Measurements from ENCODE around the gene AHCY.
"Not testable (repeated sequence)": the region's sequence is repeated elsewhere in the genome, so short reads cannot be mapped to it uniquely, and the experiment has no call there.

Gene AHCY

GRCh38 chr20:34295284-34295683, 7.9 kb downstream of the AHCY start:
- DNase-seq, result no peak

- DNase-seq, result no peak
Measured at GRCh38 chr20:34294563-34294962, 8.6 kb downstream of the AHCY start.

- no peak for DNase-seq
Measured at GRCh38 chr20:34293589-34293988, 9.6 kb downstream of the AHCY start.

- no peak for DNase-seq
Measured at GRCh38 chr20:34293119-34293518, 10.0 kb downstream of the AHCY start.

GRCh38 chr20:34292496-34292895, 10.7 kb downstream of the AHCY start:
- no peak for DNase-seq

- no peak for DNase-seq
Measured at GRCh38 chr20:34290471-34290870, 12.7 kb downstream of the AHCY start.

- not testable (repeated sequence) for DNase-seq
Measured at GRCh38 chr20:34287500-34287899, 15.7 kb downstream of the AHCY start.

GRCh38 chr20:34285450-34285849, 17.7 kb downstream of the AHCY start:
- no peak for DNase-seq

- DNase-seq, result no peak
Measured at GRCh38 chr20:34283844-34284243, 19.3 kb downstream of the AHCY start.

- no peak for DNase-seq
Measured at GRCh38 chr20:34282041-34282440, 21.1 kb downstream of the AHCY start.

GRCh38 chr20:34281177-34281576, 22.0 kb downstream of the AHCY start:
- no peak for DNase-seq

GRCh38 chr20:34274694-34275093, 28.5 kb downstream of the AHCY start:
- no peak for DNase-seq

GRCh38 chr20:34271956-34272355, 31.2 kb downstream of the AHCY start:
- DNase-seq, result no peak

GRCh38 chr20:34269996-34270627, 33.0 kb downstream of the AHCY start:
- no peak for DNase-seq

- DNase-seq, result peak; percentile 4
Measured at GRCh38 chr20:34268851-34269636, 34.1 kb downstream of the AHCY start.

GRCh38 chr20:34268145-34268544, 35.0 kb downstream of the AHCY start:
- DNase-seq, result no peak

- no peak for DNase-seq
Measured at GRCh38 chr20:34264141-34264540, 39.0 kb downstream of the AHCY start.

- not testable (repeated sequence) for DNase-seq
Measured at GRCh38 chr20:34263468-34263867, 39.7 kb downstream of the AHCY start.

- no peak for DNase-seq
Measured at GRCh38 chr20:34262488-34263288, 40.5 kb downstream of the AHCY start.

GRCh38 chr20:34260208-34260942, 42.8 kb downstream of the AHCY start:
- DNase-seq, result no peak

GRCh38 chr20:34256629-34257124, 46.5 kb downstream of the AHCY start:
- DNase-seq, result no peak

- DNase-seq, result no peak
Measured at GRCh38 chr20:34254979-34255378, 48.2 kb downstream of the AHCY start.

Data from CD4-positive, alpha-beta T cell treated with Interleukin-21 for 1 hour (primary cell).